ENCODE measurements around the gene HECA.

DNA sequence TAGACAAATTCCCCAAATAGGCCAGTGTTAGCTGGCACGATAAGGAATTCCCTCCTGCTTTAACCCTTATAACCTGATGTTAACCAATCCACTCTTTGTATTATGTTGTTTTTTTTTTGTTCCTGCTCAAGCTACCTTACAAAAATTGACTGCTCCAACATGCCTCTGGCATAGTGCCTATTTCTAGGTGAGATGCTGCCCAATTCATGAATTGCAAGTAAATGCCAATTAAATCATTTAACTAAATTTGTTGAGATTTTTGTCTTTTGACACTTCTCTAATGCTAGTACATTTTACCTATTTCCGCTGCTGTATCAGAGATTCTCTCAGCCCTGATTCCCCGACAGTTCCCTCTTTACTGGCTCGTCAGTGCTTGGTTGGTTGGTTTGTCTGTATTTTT, 66.5 kb downstream of the HECA start:
- TF ChIP-seq KAT7 (CRISPR knock-in tag; IDR thresholded peaks at IDR 0.05; ENCODE audit: borderline replicate concordance) (no peak), NR2C2 (CRISPR knock-in tag; IDR thresholded peaks at IDR 0.05) (no peak)
